IMR-90 (cell line): ENCODE data around the gene IL21R. TPM values are rescaled to one million over a fixed set of nuclear protein-coding genes. Genes with fewer than 3 reads are reported as not detected.
A peak's percentile ranks its signal among the peaks of the same experiment; 100 is the strongest.

Experiments
- ATAC-seq: fragments of 200-7000 bp; cut with Tn5 transposase; 2 replicates; pipeline ENCODE4 v1.9.1; 2020; ENCODE audit warnings: low read depth, mild to moderate bottlenecking, moderate library complexity
- BruUV-seq: library from RNA; stranded (reverse); fragments of 400-500 nt; replicated peaks from 2 replicates; lab custom pipeline; 2021; lab: Mats Ljungman, UMichigan
- CTCF ChIA-PET: fragments of 300-600 bp; formaldehyde crosslinking; extraction: SDS; loops from one replicate; lab custom pipeline; 2021; ENCODE audit warnings: antibody characterized with exemption; lab: Yijun Ruan, JAX
- POLR2A ChIA-PET: fragments of 300-600 bp; sonication (Branson Sonifier 250); formaldehyde crosslinking; loops from one replicate; lab custom pipeline; 2022; ENCODE audit warnings: antibody characterized with exemption; ENCODE audit not compliant: unreplicated experiment; lab: Charles Lee
- DNase-seq: peaks from one replicate; pipeline ENCODE4 v3.0.0; 2013
- H2AFZ ChIP-seq: replicated peaks from 2 replicates; pipeline ENCODE3; 2013; ENCODE audit warnings: low read length, mild to moderate bottlenecking; ENCODE audit not compliant: poor library complexity
- H2AK5ac ChIP-seq: 2 replicates; pipeline ENCODE4 v1.6.1; 2013; ENCODE audit warnings: low read depth, low read length, inconsistent platforms
- H2AK9ac ChIP-seq: replicated peaks from 2 replicates; pipeline ENCODE3; 2013; ENCODE audit warnings: mild to moderate bottlenecking, low read depth, low read length, moderate library complexity; ENCODE audit not compliant: poor library complexity
- H2BK120ac ChIP-seq: 2 replicates; pipeline ENCODE4 v1.6.1; 2013; ENCODE audit warnings: low read depth, low read length, inconsistent platforms
- H2BK15ac ChIP-seq: 3 replicates; pipeline ENCODE4 v1.6.1; 2013; ENCODE audit warnings: low read depth, low read length, inconsistent platforms
- H2BK20ac ChIP-seq: 2 replicates; pipeline ENCODE4 v1.6.1; 2013; ENCODE audit warnings: low read depth, mild to moderate bottlenecking, inconsistent platforms, low read length, moderate library complexity
- H2BK5ac ChIP-seq: 2 replicates; pipeline ENCODE4 v1.6.1; 2013; ENCODE audit warnings: mild to moderate bottlenecking, low read depth, low read length, inconsistent platforms; ENCODE audit not compliant: poor library complexity, severe bottlenecking
- H3K14ac ChIP-seq: replicated peaks from 2 replicates; pipeline ENCODE4 v1.6.1; 2013; ENCODE audit warnings: low read depth, low read length, inconsistent platforms
- H3K18ac ChIP-seq: 2 replicates; pipeline ENCODE4 v1.6.1; 2013; ENCODE audit warnings: low read depth, low read length, control low read depth
- H3K23ac ChIP-seq: 2 replicates; pipeline ENCODE4 v1.6.1; 2013; ENCODE audit warnings: low read depth, low read length, inconsistent platforms
- H3K27ac ChIP-seq: 2 replicates; pipeline ENCODE4 v1.5.1; 2013; ENCODE audit warnings: mild to moderate bottlenecking, control low read depth, low read length; ENCODE audit not compliant: insufficient read depth
- H3K27me3 ChIP-seq: 2 replicates; pipeline ENCODE4 v1.6.1; 2013; ENCODE audit warnings: low read length; ENCODE audit not compliant: control insufficient read depth, insufficient read depth
- H3K36me3 ChIP-seq: 2 replicates; pipeline ENCODE4 v1.6.1; 2013; ENCODE audit warnings: low read length, mixed read lengths; ENCODE audit not compliant: control insufficient read depth, insufficient read depth
- H3K4ac ChIP-seq: 2 replicates; pipeline ENCODE4 v1.6.1; 2013; ENCODE audit warnings: low read depth, low read length, inconsistent platforms
- H3K4me1 ChIP-seq: 2 replicates; pipeline ENCODE4 v1.6.1; 2013; ENCODE audit warnings: low read length, mixed read lengths; ENCODE audit not compliant: control insufficient read depth, insufficient read depth
- H3K4me2 ChIP-seq: 2 replicates; pipeline ENCODE4 v1.6.1; 2013; ENCODE audit warnings: low read depth, mild to moderate bottlenecking, control low read depth, low read length, moderate library complexity
- H3K4me3 ChIP-seq: 2 replicates; pipeline ENCODE4 v1.5.1; 2013; ENCODE audit warnings: low read depth, mild to moderate bottlenecking, control low read depth, low read length, moderate library complexity; ENCODE audit not compliant: insufficient read depth
- H3K56ac ChIP-seq: 2 replicates; pipeline ENCODE4 v1.6.1; 2013; ENCODE audit warnings: low read length, inconsistent platforms; ENCODE audit not compliant: insufficient read depth; ENCODE audit errors: extremely low read depth
- H3K79me1 ChIP-seq, 2 experiments: 2 replicates each; pipeline ENCODE4 v1.6.1; 2013; ENCODE audit warnings: low read length in 2 of 2, inconsistent platforms in 1 of 2, low read depth in 1 of 2
- H3K9ac ChIP-seq: 2 replicates; pipeline ENCODE4 v1.6.1; 2013; ENCODE audit warnings: low read depth, low read length, control low read depth
- H3K9me1 ChIP-seq: 2 replicates; pipeline ENCODE4 v1.6.1; 2013; ENCODE audit warnings: low read length, inconsistent platforms; ENCODE audit not compliant: insufficient read depth
- H3K9me3 ChIP-seq: 2 replicates; pipeline ENCODE4 v1.6.1; 2013; ENCODE audit warnings: low read length; ENCODE audit not compliant: control insufficient read depth, insufficient read depth
- H4K20me1 ChIP-seq: 2 replicates; pipeline ENCODE4 v1.6.1; 2013; ENCODE audit warnings: low read length, inconsistent platforms; ENCODE audit not compliant: insufficient read depth
- H4K5ac ChIP-seq: 2 replicates; pipeline ENCODE4 v1.6.1; 2013; ENCODE audit warnings: mild to moderate bottlenecking, low read depth, low read length, control low read depth
- H4K8ac ChIP-seq, 2 experiments: 2 replicates each; pipeline ENCODE4 v1.6.1; 2013; ENCODE audit warnings: low read depth in 2 of 2, low read length in 2 of 2, control low read depth in 1 of 2, inconsistent platforms in 1 of 2
- H4K91ac ChIP-seq: 2 replicates; pipeline ENCODE4 v1.6.1; 2013; ENCODE audit warnings: low read depth, low read length, inconsistent platforms; ENCODE audit not compliant: insufficient read depth
- BHLHE40 ChIP-seq: fragments of 150-350 bp; IDR thresholded peaks from 2 replicates; pipeline ENCODE4 v1.6.1; 2016; ENCODE audit warnings: mild to moderate bottlenecking, low read depth, low read length
- CEBPB ChIP-seq: IDR thresholded peaks from 2 replicates; pipeline ENCODE4 v1.6.1; 2012; ENCODE audit warnings: low read depth, low read length, improper control_type of control experiment
- CHD1 ChIP-seq: IDR thresholded peaks from 2 replicates; pipeline ENCODE4 v1.6.1; 2012; ENCODE audit warnings: low read depth, low read length, improper control_type of control experiment
- FOS ChIP-seq: fragments of 150-350 bp; IDR thresholded peaks from 2 replicates; pipeline ENCODE4 v1.6.1; 2016; ENCODE audit warnings: low read depth, low read length
- MAFK ChIP-seq: IDR thresholded peaks from 2 replicates; pipeline ENCODE4 v1.6.1; 2012; ENCODE audit warnings: low read depth, low read length, improper control_type of control experiment
- MAZ ChIP-seq: IDR thresholded peaks from 2 replicates; pipeline ENCODE4 v1.6.1; 2012; ENCODE audit warnings: low read depth, mild to moderate bottlenecking, low read length, improper control_type of control experiment, moderate library complexity, borderline replicate concordance
- MXI1 ChIP-seq: IDR thresholded peaks from 2 replicates; pipeline ENCODE4 v1.6.1; 2012; ENCODE audit warnings: low read depth, mild to moderate bottlenecking, low read length, moderate library complexity, borderline replicate concordance
- NFE2L2 ChIP-seq: fragments of 150-350 bp; IDR thresholded peaks from 2 replicates; pipeline ENCODE4 v1.6.1; 2016; ENCODE audit warnings: low read depth, mild to moderate bottlenecking, low read length
- POLR2A ChIP-seq: IDR thresholded peaks from 2 replicates; pipeline ENCODE4 v1.6.1; 2012; ENCODE audit warnings: mild to moderate bottlenecking, low read depth, low read length
- RAD21 ChIP-seq: IDR thresholded peaks from 2 replicates; pipeline ENCODE4 v1.6.1; 2012; ENCODE audit warnings: low read length, improper control_type of control experiment
- RCOR1 ChIP-seq: IDR thresholded peaks from 2 replicates; pipeline ENCODE4 v1.6.1; 2012; ENCODE audit warnings: mild to moderate bottlenecking, low read length, improper control_type of control experiment; ENCODE audit not compliant: insufficient replicate concordance
- RFX5 ChIP-seq: IDR thresholded peaks from 2 replicates; pipeline ENCODE4 v1.8.0; 2012; ENCODE audit warnings: low read depth, mild to moderate bottlenecking, low read length, moderate library complexity
- SMC3 ChIP-seq: fragments of 150-350 bp; IDR thresholded peaks from 2 replicates; pipeline ENCODE4 v1.6.1; 2016; ENCODE audit warnings: low read depth, mild to moderate bottlenecking, antibody characterized with exemption, low read length, moderate library complexity
- whole genome bisulfite sequencing, 2 experiments: methylation state at CpG; one replicate each; pipeline versions ENCODE4 v1.1.5 to v1.1.7; 2013; ENCODE audit warnings: missing lambda C conversion rate in 2 of 2; ENCODE audit not compliant: insufficient read length in 1 of 2; ENCODE audit errors: extremely low coverage in 2 of 2; 5-methylcytosine and 5-hydroxymethylcytosine counted together
- dilution Hi-C: fragments of 300-500 bp; cut with HindIII; formaldehyde crosslinking; loops from one replicate; pipeline ENCODE4 v1.14.3; 2018; ENCODE audit warnings: low sequenced_read_pairs; ENCODE audit not compliant: unreplicated experiment
- in situ Hi-C: fragments of 300-500 bp; cut with MboI; formaldehyde crosslinking; loops from 3 replicates; pipeline ENCODE4 v1.14.3; 2019; ENCODE audit warnings: low sequenced_read_pairs, inconsistent platforms, mixed read lengths
- intact Hi-C: fragments of 100-400 bp; cut with micrococcal nuclease; formaldehyde crosslinking; loops from 2 replicates; pipeline ENCODE4 v1.10.0; 2022
- polyA plus RNA-seq, 3 experiments: library from polyadenylated mRNA; depleted of rRNA; stranded (reverse); fragments of >200 nt; gene quantifications; 2 replicates each; pipeline ENCODE4 v1.2.3, GENCODE V29; 2012; ENCODE audit warnings: low replicate concordance in 1 of 3
- total RNA-seq: library from RNA; depleted of rRNA; stranded (reverse); fragments of >200 nt; gene quantifications from 2 replicates; pipeline ENCODE4 v1.2.3, GENCODE V29; 2012
- TF ChIP-seq, protein P1 (sequence below): conservative IDR thresholded peaks from 2 replicates; pipeline ENCODE4 v1.5.1; 2012; ENCODE audit warnings: mild to moderate bottlenecking, low read depth, low read length, improper control_type of control experiment
- TF ChIP-seq, protein P2 (sequence below): fragments of 150-350 bp; IDR thresholded peaks from 2 replicates; pipeline ENCODE4 v1.6.1; 2016; ENCODE audit warnings: low read depth, mild to moderate bottlenecking, low read length, moderate library complexity, borderline replicate concordance
- TF ChIP-seq, protein P3 (sequence below): fragments of 150-350 bp; IDR thresholded peaks from 2 replicates; pipeline ENCODE4 v1.6.1; 2017; ENCODE audit warnings: mild to moderate bottlenecking, antibody characterized with exemption, low read length, low read depth

The IL21R gene
- total and polyA plus RNA-seq, 2 of the 4 experiments (the other 2 are of a cell fraction), result 0.72 to 0.97 TPM

DNA sequence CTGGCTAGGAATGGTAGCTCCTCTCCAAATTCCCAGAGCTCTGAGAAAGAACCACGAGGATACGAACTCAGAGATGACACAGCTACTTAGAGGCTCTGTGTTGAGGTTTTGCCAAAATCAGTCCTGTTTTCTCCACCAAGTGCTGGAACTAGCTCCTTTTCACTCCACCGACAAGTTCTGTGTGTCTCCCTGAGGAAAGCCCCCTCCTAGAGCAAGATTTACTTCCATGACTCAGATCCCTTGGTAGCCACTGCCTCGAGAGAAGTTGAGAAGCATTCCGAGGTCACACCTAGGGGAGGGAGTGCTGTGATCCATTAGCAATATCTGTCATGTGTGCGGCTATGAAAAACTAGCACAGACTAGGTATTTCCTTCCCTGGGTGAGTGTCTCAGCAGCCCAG lies 30.6 kb downstream of the IL21R start:
- H3K14ac ChIP-seq, result 0 out of 2 replicates have a peak overlapping the region, but pooled peaks have one; percentile 6
- peak overlapping the region; percentile 35; the same call in 1 of the 2 replicates for H2BK20ac ChIP-seq
- ATAC-seq (peak; percentile 74), DNase-seq (peak; percentile 82)
- H3K79me1 ChIP-seq, result no peaks in the 10 kb centered on the region; a peak in 1 of 4 replicates
- TF ChIP-seq RCOR1, result no peak
- TF ChIP-seq, protein P1, sequence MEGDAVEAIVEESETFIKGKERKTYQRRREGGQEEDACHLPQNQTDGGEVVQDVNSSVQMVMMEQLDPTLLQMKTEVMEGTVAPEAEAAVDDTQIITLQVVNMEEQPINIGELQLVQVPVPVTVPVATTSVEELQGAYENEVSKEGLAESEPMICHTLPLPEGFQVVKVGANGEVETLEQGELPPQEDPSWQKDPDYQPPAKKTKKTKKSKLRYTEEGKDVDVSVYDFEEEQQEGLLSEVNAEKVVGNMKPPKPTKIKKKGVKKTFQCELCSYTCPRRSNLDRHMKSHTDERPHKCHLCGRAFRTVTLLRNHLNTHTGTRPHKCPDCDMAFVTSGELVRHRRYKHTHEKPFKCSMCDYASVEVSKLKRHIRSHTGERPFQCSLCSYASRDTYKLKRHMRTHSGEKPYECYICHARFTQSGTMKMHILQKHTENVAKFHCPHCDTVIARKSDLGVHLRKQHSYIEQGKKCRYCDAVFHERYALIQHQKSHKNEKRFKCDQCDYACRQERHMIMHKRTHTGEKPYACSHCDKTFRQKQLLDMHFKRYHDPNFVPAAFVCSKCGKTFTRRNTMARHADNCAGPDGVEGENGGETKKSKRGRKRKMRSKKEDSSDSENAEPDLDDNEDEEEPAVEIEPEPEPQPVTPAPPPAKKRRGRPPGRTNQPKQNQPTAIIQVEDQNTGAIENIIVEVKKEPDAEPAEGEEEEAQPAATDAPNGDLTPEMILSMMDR, result no peak
- TF ChIP-seq CHD1, result no peak
- TF ChIP-seq BHLHE40, result 0 out of 2 replicates have a peak, but pooled peaks have one; percentile 23
- no peak for TF ChIP-seq CEBPB
- no peak for TF ChIP-seq MXI1
- no peak for TF ChIP-seq SMC3
- 0 out of 2 replicates have a peak, but pooled peaks have one; percentile 14 for TF ChIP-seq FOS
- peak; percentile 69; the same call in 1 of the 2 replicates for TF ChIP-seq MAZ
- no peak for TF ChIP-seq RFX5
- TF ChIP-seq, protein P2, sequence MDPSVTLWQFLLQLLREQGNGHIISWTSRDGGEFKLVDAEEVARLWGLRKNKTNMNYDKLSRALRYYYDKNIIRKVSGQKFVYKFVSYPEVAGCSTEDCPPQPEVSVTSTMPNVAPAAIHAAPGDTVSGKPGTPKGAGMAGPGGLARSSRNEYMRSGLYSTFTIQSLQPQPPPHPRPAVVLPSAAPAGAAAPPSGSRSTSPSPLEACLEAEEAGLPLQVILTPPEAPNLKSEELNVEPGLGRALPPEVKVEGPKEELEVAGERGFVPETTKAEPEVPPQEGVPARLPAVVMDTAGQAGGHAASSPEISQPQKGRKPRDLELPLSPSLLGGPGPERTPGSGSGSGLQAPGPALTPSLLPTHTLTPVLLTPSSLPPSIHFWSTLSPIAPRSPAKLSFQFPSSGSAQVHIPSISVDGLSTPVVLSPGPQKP, result no peak
- no peak for TF ChIP-seq MAFK
- no peak for TF ChIP-seq POLR2A
- TF ChIP-seq NFE2L2, result no peak
- no peak for TF ChIP-seq RAD21
- TF ChIP-seq, protein P3, sequence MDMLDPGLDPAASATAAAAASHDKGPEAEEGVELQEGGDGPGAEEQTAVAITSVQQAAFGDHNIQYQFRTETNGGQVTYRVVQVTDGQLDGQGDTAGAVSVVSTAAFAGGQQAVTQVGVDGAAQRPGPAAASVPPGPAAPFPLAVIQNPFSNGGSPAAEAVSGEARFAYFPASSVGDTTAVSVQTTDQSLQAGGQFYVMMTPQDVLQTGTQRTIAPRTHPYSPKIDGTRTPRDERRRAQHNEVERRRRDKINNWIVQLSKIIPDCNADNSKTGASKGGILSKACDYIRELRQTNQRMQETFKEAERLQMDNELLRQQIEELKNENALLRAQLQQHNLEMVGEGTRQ, result no peak
- in situ Hi-C loops (no loop called here), intact Hi-C loops (no loop called here), dilution Hi-C loops (no loop called here)
- H3K27ac ChIP-seq, result no peak overlapping the region
- no CpG with 5 or more reads among the region's 6 CpGs for WGBS, 2 experiments
- no peak overlapping the region for H3K9ac ChIP-seq
- ChIA-PET POLR2A (no interaction called here), CTCF (no interaction called here)
- peaks cover 8% of the 10 kb centered on the region for H3K4me1 ChIP-seq
- H4K20me1 ChIP-seq, result no peaks in the 10 kb centered on the region
- peak overlapping the region; percentile 82; the same call in 1 of the 2 replicates for H2AK5ac ChIP-seq
- H2BK120ac ChIP-seq, result 0 out of 2 replicates have a peak overlapping the region, but pooled peaks have one; percentile 22
- H3K18ac ChIP-seq, result 0 out of 2 replicates have a peak overlapping the region, but pooled peaks have one; percentile 8
- no peaks in the 10 kb centered on the region for H3K27me3 ChIP-seq
- peak overlapping the region; percentile 18; the same call in 1 of the 2 replicates for H3K4me2 ChIP-seq
- peak overlapping the region in 1 of 2 experiments; percentile 8; a peak in 1 of 4 replicates for H4K8ac ChIP-seq
- H3K4ac ChIP-seq, result peak overlapping the region; percentile 35
- no peak overlapping the region for H2BK5ac ChIP-seq
- H3K4me3 ChIP-seq, result no peak overlapping the region
- H4K91ac ChIP-seq, result 0 out of 2 replicates have a peak overlapping the region, but pooled peaks have one; percentile 7
- H3K9me3 ChIP-seq, result no peaks in the 10 kb centered on the region
- peaks cover 7% of the 10 kb centered on the region for H3K9me1 ChIP-seq
- no peaks in the 10 kb centered on the region for H3K36me3 ChIP-seq
- H3K23ac ChIP-seq, result no peak overlapping the region
- H2AFZ ChIP-seq, result peak overlapping the region; percentile 75
- H2BK15ac ChIP-seq, result no peak overlapping the region
- no peak overlapping the region for H3K56ac ChIP-seq
- no peak overlapping the region for H4K5ac ChIP-seq
- H2AK9ac ChIP-seq, result no peak overlapping the region
- BruUV-seq, result no TSS peak
